Right lobe of liver (tissue), 6 donors: ENCODE results near the gene POR. TPM values are rescaled to one million over a fixed set of nuclear protein-coding genes. Genes with fewer than 3 reads are reported as not detected.

Source experiments
- ATAC-seq, 4 donors: fragments of 200-7000 bp; cut with Tn5 transposase; one replicate each; pipeline ENCODE4 v1.9.1; 2020; ENCODE audit warnings: mild to moderate bottlenecking in 4 of 4, moderate library complexity in 4 of 4
- DNase-seq, 3 donors: peaks; one replicate each; pipeline ENCODE4 v3.0.0-alpha.2; 2020
- H3K27ac ChIP-seq, 3 donors: fragments of 200-600 bp; one replicate each; pipeline ENCODE4 v1.8.0; 2022
- H3K27me3 ChIP-seq, 2 donors: fragments of 200-600 bp; one replicate each; pipeline ENCODE4 v1.8.0; 2022
- H3K36me3 ChIP-seq, 4 donors: fragments of 200-600 bp; sonication (generic) in 1 of 4; one replicate each; pipeline versions ENCODE4 v1.5.1 to v1.8.0; 2017 to 2022; ENCODE audit warnings: control low read depth in 1 of 4
- H3K4me1 ChIP-seq, 4 donors: fragments of 200-600 bp; sonication (generic) in 1 of 4; one replicate each; pipeline versions ENCODE4 v1.5.1 to v1.8.0; 2017 to 2022; ENCODE audit warnings: control low read depth in 1 of 4
- H3K4me3 ChIP-seq, 3 donors: fragments of 200-600 bp; one replicate each; pipeline ENCODE4 v1.8.0; 2022
- H3K9me3 ChIP-seq, 4 donors: fragments of 200-600 bp; sonication (generic) in 1 of 4; one replicate each; pipeline versions ENCODE4 v1.5.1 to v1.8.0; 2017 to 2022; ENCODE audit warnings: control low read depth in 1 of 4
- CTCF ChIP-seq, 4 donors: fragments of 200-600 bp in 3 of 4; fragments of 450-650 bp in 1 of 4; IDR thresholded peaks; one replicate each; pipeline versions ENCODE4 v1.5.1 to v1.8.0; 2016 to 2022; ENCODE audit warnings: antibody characterized with exemption in 4 of 4, mild to moderate bottlenecking in 2 of 4
- POLR2A ChIP-seq: fragments of 450-650 bp; IDR thresholded peaks from one replicate; pipeline ENCODE4 v1.6.1; 2017; ENCODE audit warnings: antibody characterized with exemption, mild to moderate bottlenecking
- WGBS: methylation state at CpG from one replicate; pipeline ENCODE4 v1.1.6; 2018; ENCODE audit warnings: low coverage, low lambda C conversion rate; ENCODE audit not compliant: insufficient coverage; ENCODE audit errors: missing lambda C conversion rate; 5-methylcytosine and 5-hydroxymethylcytosine counted together
- intact Hi-C, 2 donors: fragments of 100-400 bp; cut with DNase I; formaldehyde crosslinking; loops; one replicate each; pipeline versions ENCODE4 v1.11.2 to v1.14.1; 2022
- total RNA-seq, 6 experiments: library from RNA; depleted of rRNA in 2 of 6; stranded (reverse); fragments of >200 nt in 2 of 6; fragmentation: NEBNext Ultra II Directional in 3 of 6; extraction: Animal tissue kit (Norgen Biotek cat#: 25700) in 3 of 6; gene quantifications; one replicate each; pipeline versions ENCODE4 v1.1.0 to v1.2.4, GENCODE V29; 2016 to 2023
- donor health status: DM: no; HTN: yes; CAD: no.
- donor health status: DM: no; HTN: no; CAD: no.
- donor health status: DM: no; HTN: no; CAD: no.
- donor health status: DM: no; HTN: yes; CAD: no.
- donor health status: DM: no; HTN: yes; CAD: no.

POR gene
- total RNA-seq, 6 experiments from 2014 or later = 370 to 1,042 (median 725) TPM

GRCh38 chr7:75885036-75885435, 29.9 kb upstream of the POR start:
- peaks cover 0 to 61% (median 16%) of the 10 kb centered on the region in 4 donors for H3K36me3 ChIP-seq
- H3K27me3 ChIP-seq = no peaks in the 10 kb centered on the region
- no peak for TF ChIP-seq POLR2A
- TF ChIP-seq CTCF (IDR thresholded peaks at IDR 0.05) = no peak
- ATAC-seq (no peak), DNase-seq (no peak)
- H3K27ac ChIP-seq = no peak overlapping the region
- no peak overlapping the region for H3K4me3 ChIP-seq
- no peaks in the 10 kb centered on the region for H3K9me3 ChIP-seq
- 100% methylated on average over 2 of the region's 3 CpGs for WGBS
- H3K4me1 ChIP-seq = peaks cover 0 to 12% (median 2%) of the 10 kb centered on the region in 4 donors
- intact Hi-C loops = no loop called here

GRCh38 chr7:75887669-75888369, 27.1 kb upstream of the POR start:
- intact Hi-C loops = no loop called here
- 92% methylated on average over 6 of the region's 13 CpGs for WGBS
- Histone ChIP-seq H3K4me3 (no peak overlapping the region), H3K9me3 (no peaks in the 10 kb centered on the region), H3K36me3 (peaks cover 0 to 43% (median 12%) of the 10 kb centered on the region in 4 donors), H3K27ac (no peak overlapping the region), H3K4me1 (peaks cover 0 to 6% (median 0%) of the 10 kb centered on the region in 4 donors), H3K27me3 (no peaks in the 10 kb centered on the region)
- no peak for DNase-seq
- TF ChIP-seq CTCF (IDR thresholded peaks at IDR 0.05) (no peak), POLR2A (no peak)
- peak in 1 of 4 donors; percentile 2 for ATAC-seq

- peaks cover 0 to 6% (median 0%) of the 10 kb centered on the region in 4 donors for H3K4me1 ChIP-seq
- H3K4me3 ChIP-seq = no peak overlapping the region
- DNase-seq (peak; percentile 67 to 86 (median 84)), ATAC-seq (peak; percentile 86 to 92 (median 89))
- peaks cover 0 to 35% (median 12%) of the 10 kb centered on the region in 4 donors for H3K36me3 ChIP-seq
- 52% methylated on average over 10 of the region's 23 CpGs for WGBS
- intact Hi-C loops = no loop called here
- no peaks in the 10 kb centered on the region for H3K27me3 ChIP-seq
- H3K9me3 ChIP-seq = no peaks in the 10 kb centered on the region
- H3K27ac ChIP-seq = peak overlapping the region in 2 of 3 donors; percentile 55 to 60
- TF ChIP-seq CTCF (IDR thresholded peaks at IDR 0.05) = no peak
- TF ChIP-seq POLR2A = no peak
Measured at GRCh38 chr7:75888464-75889222, 26.3 kb upstream of the POR start.

GRCh38 chr7:75889223-75889825, 25.6 kb upstream of the POR start:
- Histone ChIP-seq H3K4me1 (peaks cover 0 to 6% (median 0%) of the 10 kb centered on the region in 4 donors), H3K9me3 (no peaks in the 10 kb centered on the region), H3K4me3 (no peak overlapping the region), H3K27ac (no peak overlapping the region), H3K36me3 (peaks cover 0 to 28% (median 6%) of the 10 kb centered on the region in 4 donors), H3K27me3 (no peaks in the 10 kb centered on the region)
- TF ChIP-seq CTCF (IDR thresholded peaks at IDR 0.05) (no peak), POLR2A (no peak)
- intact Hi-C loops = no loop called here
- ATAC-seq (peak in 1 of 4 donors; percentile 1), DNase-seq (no peak)
- 100% methylated on average over 3 of the region's 11 CpGs for WGBS
